Measurements from ENCODE around the gene PLXNB3.

The PLXNB3 gene

GRCh38 chrX:153774576-153775292, 10.7 kb downstream of the PLXNB3 start:
- no peak for DNase-seq

GRCh38 chrX:153775293-153776119, 11.5 kb downstream of the PLXNB3 start:
- DNase-seq: no peak

- DNase-seq: no peak
Measured at GRCh38 chrX:153776120-153776599, 12.1 kb downstream of the PLXNB3 start.

GRCh38 chrX:153776611-153777045, 12.6 kb downstream of the PLXNB3 start:
- peak in 1 of 2 experiments; percentile 35 for DNase-seq

- DNase-seq: no peak
Measured at GRCh38 chrX:153777261-153778090, 13.4 kb downstream of the PLXNB3 start.

- no peak for DNase-seq
Measured at GRCh38 chrX:153778181-153778580, 14.1 kb downstream of the PLXNB3 start.

GRCh38 chrX:153778684-153779101, 14.6 kb downstream of the PLXNB3 start:
- no peak for DNase-seq

GRCh38 chrX:153779891-153780677, 16.0 kb downstream of the PLXNB3 start:
- DNase-seq: no peak

GRCh38 chrX:153780678-153781427, 16.8 kb downstream of the PLXNB3 start, which contains the start of gene SRPK3:
Gene SRPK3, plus strand, starts transcription at chrX:153781041. Its CDS starts 46 bp downstream, at chrX:153781087.
- DNase-seq: peak in 1 of 2 experiments; percentile 53

- DNase-seq: peak; percentile 9 to 28
Measured at GRCh38 chrX:153781428-153782047, 17.5 kb downstream of the PLXNB3 start.

GRCh38 chrX:153782313-153782712, 18.3 kb downstream of the PLXNB3 start:
- peak; percentile 48 to 63 for DNase-seq

- DNase-seq: no peak
Measured at GRCh38 chrX:153782871-153783270, 18.8 kb downstream of the PLXNB3 start.

- DNase-seq: no peak
Measured at GRCh38 chrX:153783378-153784013, 19.4 kb downstream of the PLXNB3 start.

- no peak for DNase-seq
Measured at GRCh38 chrX:153784325-153784967, 20.4 kb downstream of the PLXNB3 start.

- DNase-seq: no peak
Measured at GRCh38 chrX:153786669-153787068, 22.6 kb downstream of the PLXNB3 start.

GRCh38 chrX:153789654-153790053, 25.6 kb downstream of the PLXNB3 start:
- DNase-seq: no peak

GRCh38 chrX:153791104-153791852, 27.2 kb downstream of the PLXNB3 start:
- DNase-seq: no peak

GRCh38 chrX:153792368-153792767, 28.3 kb downstream of the PLXNB3 start:
- no peak for DNase-seq

- DNase-seq: no peak
Measured at GRCh38 chrX:153793291-153793690, 29.2 kb downstream of the PLXNB3 start.
